Measurements from ENCODE around the gene ACO2.
A peak's percentile ranks its signal among the peaks of the same experiment; 100 is the strongest.

Gene ACO2

DNA sequence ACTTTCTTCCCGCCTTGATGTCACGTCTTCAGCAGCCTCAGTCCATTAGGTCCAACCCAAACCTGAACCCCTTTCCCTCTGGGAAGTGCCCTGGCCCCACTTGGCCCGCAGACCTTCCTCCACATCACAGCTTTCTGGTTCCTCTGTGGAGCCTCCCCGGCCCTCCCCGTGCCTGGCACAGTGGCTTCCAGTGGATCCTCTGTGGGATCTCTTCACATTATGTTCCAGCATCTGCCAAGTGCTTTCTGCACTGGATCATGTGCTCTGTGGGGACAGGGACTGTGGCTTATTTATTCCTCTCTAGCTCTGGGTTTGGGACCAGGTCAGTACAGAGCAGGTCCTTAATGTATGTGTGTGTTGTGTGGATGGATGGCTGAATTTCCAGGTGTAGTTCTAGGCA is 44.5 kb downstream of the ACO2 start:
- H3K27ac ChIP-seq (ENCODE audit: low read depth, low read length), result peak overlapping the region; percentile 44
- no peaks in the 10 kb centered on the region for H3K27me3 ChIP-seq (ENCODE audit: control insufficient read depth, insufficient read depth, low read length)
- H3K4me3 ChIP-seq (ENCODE audit: low read depth, low read length), result no peak overlapping the region
- H3K9ac ChIP-seq (ENCODE audit: low read depth, low read length), result no peak overlapping the region
- peaks cover 57% of the 10 kb centered on the region for H3K36me3 ChIP-seq (ENCODE audit: control insufficient read depth, insufficient read depth, low read length)
- H3K4me1 ChIP-seq (ENCODE audit: control insufficient read depth, insufficient read depth, low read length), result peaks cover 15% of the 10 kb centered on the region
- no peaks in the 10 kb centered on the region for H3K9me3 ChIP-seq (ENCODE audit: control insufficient read depth, insufficient read depth, low read length)

DNA sequence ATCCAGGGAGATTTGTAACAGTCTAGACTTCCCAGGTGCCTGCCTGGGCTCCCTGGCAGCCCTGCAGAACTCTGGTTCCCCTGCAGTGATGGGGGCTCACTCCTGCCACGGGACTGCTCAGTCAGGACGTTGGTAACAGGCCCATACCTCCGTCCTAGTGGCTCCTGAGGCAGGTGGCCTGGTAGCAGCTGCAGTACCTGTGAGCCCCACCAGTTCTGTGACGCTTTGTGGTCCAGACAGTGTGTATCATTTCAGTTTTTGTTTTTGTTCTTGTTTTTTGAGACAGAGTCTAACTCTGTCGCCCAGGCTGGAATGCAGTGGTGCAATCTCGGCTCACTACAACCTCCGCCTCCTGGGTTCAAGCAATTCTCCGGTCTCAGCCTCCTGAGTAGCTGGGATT is 47.5 kb downstream of the ACO2 start:
- Histone ChIP-seq H3K4me1 (ENCODE audit: control insufficient read depth, insufficient read depth, low read length) (peaks cover 15% of the 10 kb centered on the region), H3K9me3 (ENCODE audit: control insufficient read depth, insufficient read depth, low read length) (no peaks in the 10 kb centered on the region), H3K27me3 (ENCODE audit: control insufficient read depth, insufficient read depth, low read length) (no peaks in the 10 kb centered on the region), H3K9ac (ENCODE audit: low read depth, low read length) (no peak overlapping the region), H3K36me3 (ENCODE audit: control insufficient read depth, insufficient read depth, low read length) (peaks cover 56% of the 10 kb centered on the region), H3K27ac (ENCODE audit: low read depth, low read length) (no peak overlapping the region), H3K4me3 (ENCODE audit: low read depth, low read length) (no peak overlapping the region)

DNA sequence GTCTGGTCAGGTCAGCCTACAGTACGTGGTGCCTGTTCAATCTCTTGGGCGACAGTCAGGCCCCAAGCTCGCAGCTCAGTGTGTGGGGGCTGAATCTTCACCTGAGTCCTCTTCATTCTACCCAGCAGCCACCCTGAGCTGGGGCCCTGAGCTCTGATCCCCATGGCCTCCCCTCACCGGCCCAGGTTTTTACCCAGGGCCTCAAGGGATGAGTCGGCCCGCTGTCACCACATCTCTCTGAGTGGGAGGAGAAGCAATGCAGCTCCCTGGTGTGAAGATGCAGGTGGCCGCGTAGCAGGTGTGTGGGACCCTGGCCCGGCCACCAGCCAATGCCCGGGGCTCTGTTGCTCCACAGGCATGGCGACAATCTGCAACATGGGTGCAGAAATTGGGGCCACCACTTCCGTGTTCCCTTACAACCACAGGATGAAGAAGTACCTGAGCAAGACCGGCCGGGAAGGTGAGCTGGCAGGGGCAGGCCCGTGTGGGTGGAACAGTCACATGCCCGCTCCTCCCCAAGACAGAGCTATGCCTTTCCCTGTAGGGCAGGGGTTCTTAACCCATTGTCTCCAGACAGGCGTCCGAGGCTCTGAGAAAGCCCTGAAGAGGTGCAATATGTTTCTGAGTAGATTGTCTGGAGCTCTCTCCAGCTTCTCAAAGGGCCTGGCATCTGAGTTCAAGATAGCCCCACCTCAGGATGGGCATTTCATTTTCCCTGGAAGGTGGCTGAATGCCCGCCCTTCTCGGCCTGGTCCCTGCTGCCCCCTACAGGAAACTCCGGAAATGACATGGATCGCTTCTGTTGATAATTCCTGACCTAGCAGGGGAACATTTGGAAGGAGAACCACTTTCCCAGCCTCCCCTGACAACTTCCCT is 48.5 kb downstream of the ACO2 start:
- Histone ChIP-seq H3K27ac (ENCODE audit: low read depth, low read length) (peak overlapping the region; percentile 24), H3K9ac (ENCODE audit: low read depth, low read length) (no peak overlapping the region), H3K36me3 (ENCODE audit: control insufficient read depth, insufficient read depth, low read length) (peaks cover 51% of the 10 kb centered on the region), H3K9me3 (ENCODE audit: control insufficient read depth, insufficient read depth, low read length) (no peaks in the 10 kb centered on the region), H3K27me3 (ENCODE audit: control insufficient read depth, insufficient read depth, low read length) (no peaks in the 10 kb centered on the region), H3K4me3 (ENCODE audit: low read depth, low read length) (no peak overlapping the region), H3K4me1 (ENCODE audit: control insufficient read depth, insufficient read depth, low read length) (peaks cover 11% of the 10 kb centered on the region)

DNA sequence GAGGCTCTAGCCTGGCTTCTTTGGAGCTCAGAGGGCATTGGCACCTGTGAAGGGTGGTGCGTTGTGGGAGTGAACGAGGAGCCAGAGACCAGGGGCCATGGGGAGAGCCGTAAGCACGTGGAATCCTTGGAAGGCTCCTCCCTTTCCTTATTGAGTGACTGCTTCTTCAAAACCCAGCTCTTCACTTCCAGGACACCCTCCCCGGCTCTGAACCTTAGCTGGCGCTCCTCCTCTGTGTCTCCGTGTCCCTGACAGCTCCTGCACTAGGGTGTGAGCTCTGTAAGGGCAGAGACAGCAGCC is 49.1 kb downstream of the ACO2 start:
- Histone ChIP-seq H3K4me1 (ENCODE audit: control insufficient read depth, insufficient read depth, low read length) (peaks cover 6% of the 10 kb centered on the region), H3K4me3 (ENCODE audit: low read depth, low read length) (no peak overlapping the region), H3K27ac (ENCODE audit: low read depth, low read length) (no peak overlapping the region), H3K36me3 (ENCODE audit: control insufficient read depth, insufficient read depth, low read length) (peaks cover 53% of the 10 kb centered on the region), H3K9ac (ENCODE audit: low read depth, low read length) (no peak overlapping the region), H3K9me3 (ENCODE audit: control insufficient read depth, insufficient read depth, low read length) (no peaks in the 10 kb centered on the region), H3K27me3 (ENCODE audit: control insufficient read depth, insufficient read depth, low read length) (no peaks in the 10 kb centered on the region)

DNA sequence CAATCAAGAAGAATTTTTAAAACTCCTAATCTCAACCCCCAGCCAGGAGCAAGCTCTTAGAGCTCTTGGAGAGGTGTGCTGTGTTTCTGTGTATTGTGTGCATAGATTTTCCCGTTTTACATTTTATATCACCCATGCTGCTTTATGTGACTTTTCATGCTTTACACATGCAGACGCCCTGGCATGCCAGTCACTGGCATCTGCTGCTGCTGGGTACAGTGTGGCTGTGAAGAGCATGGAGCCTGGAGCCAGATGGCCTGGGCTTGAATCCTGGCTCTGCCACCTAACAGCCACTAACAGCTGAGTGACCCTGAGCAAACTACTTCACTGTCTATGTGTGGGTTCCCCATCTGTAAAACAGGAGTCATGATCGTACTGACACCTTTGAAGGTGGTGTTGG is 52.2 kb downstream of the ACO2 start:
- H3K27ac ChIP-seq (ENCODE audit: low read depth, low read length), result no peak overlapping the region
- H3K27me3 ChIP-seq (ENCODE audit: control insufficient read depth, insufficient read depth, low read length), result no peaks in the 10 kb centered on the region
- peaks cover 56% of the 10 kb centered on the region for H3K36me3 ChIP-seq (ENCODE audit: control insufficient read depth, insufficient read depth, low read length)
- H3K4me3 ChIP-seq (ENCODE audit: low read depth, low read length), result no peak overlapping the region
- no peak overlapping the region for H3K9ac ChIP-seq (ENCODE audit: low read depth, low read length)
- H3K4me1 ChIP-seq (ENCODE audit: control insufficient read depth, insufficient read depth, low read length), result no peaks in the 10 kb centered on the region
- H3K9me3 ChIP-seq (ENCODE audit: control insufficient read depth, insufficient read depth, low read length), result no peaks in the 10 kb centered on the region

DNA sequence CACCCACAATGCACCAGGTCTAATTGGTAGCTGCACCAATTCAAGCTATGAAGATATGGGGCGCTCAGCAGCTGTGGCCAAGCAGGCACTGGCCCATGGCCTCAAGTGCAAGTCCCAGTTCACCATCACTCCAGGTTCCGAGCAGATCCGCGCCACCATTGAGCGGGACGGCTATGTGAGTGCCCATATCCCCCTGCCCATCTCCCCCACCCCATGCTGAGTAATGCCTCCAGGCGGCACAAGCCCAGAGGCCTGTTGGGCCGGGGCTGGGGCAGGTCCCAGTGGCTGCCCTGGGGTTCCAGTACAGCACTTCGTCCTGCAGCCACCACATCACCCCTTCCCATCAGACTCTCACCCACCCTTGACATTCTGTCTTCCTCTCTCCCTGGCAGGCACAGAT is 53.9 kb downstream of the ACO2 start:
- H3K4me1 ChIP-seq (ENCODE audit: control insufficient read depth, insufficient read depth, low read length), result no peaks in the 10 kb centered on the region
- H3K9ac ChIP-seq (ENCODE audit: low read depth, low read length), result no peak overlapping the region
- no peak overlapping the region for H3K27ac ChIP-seq (ENCODE audit: low read depth, low read length)
- no peak overlapping the region for H3K4me3 ChIP-seq (ENCODE audit: low read depth, low read length)
- H3K27me3 ChIP-seq (ENCODE audit: control insufficient read depth, insufficient read depth, low read length), result no peaks in the 10 kb centered on the region
- H3K9me3 ChIP-seq (ENCODE audit: control insufficient read depth, insufficient read depth, low read length), result no peaks in the 10 kb centered on the region
- H3K36me3 ChIP-seq (ENCODE audit: control insufficient read depth, insufficient read depth, low read length), result peaks cover 69% of the 10 kb centered on the region

DNA sequence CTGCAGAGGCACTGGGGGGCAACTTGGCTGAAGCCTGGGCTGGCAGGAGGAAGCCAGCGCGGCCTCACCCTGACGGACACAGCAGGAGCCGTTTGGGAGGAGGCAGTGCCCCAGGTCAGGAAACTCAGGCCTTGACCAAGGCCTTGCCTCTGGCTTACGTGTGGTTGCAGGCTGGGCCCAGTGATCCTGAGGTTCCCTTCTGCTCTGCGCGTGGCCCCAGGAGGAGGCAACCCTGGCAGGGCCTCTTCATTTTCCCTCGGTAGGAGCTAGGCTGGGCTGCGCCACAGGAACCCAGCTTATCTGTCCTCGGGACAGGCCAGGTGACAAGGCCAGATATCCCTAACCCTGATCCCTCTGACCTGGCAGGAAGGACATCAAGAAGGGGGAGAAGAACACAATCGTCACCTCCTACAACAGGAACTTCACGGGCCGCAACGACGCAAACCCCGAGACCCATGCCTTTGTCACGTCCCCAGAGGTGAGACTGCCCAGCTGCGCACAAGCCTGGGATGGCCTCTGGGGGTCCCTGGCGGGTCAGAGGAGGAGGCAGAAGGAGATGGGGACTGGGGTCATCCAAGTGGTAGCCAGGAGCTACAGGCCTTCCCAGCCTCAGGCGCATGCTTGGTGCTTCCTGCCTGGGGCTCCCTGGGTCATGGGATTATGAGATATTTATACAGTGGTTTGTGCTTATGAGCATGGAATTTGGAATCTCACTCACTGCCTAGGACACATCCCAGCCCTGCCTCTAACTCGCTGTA is 54.7 kb downstream of the ACO2 start:
- Histone ChIP-seq H3K27me3 (ENCODE audit: control insufficient read depth, insufficient read depth, low read length) (no peaks in the 10 kb centered on the region), H3K36me3 (ENCODE audit: control insufficient read depth, insufficient read depth, low read length) (peaks cover 70% of the 10 kb centered on the region), H3K27ac (ENCODE audit: low read depth, low read length) (no peak overlapping the region), H3K9me3 (ENCODE audit: control insufficient read depth, insufficient read depth, low read length) (no peaks in the 10 kb centered on the region), H3K4me1 (ENCODE audit: control insufficient read depth, insufficient read depth, low read length) (no peaks in the 10 kb centered on the region), H3K4me3 (ENCODE audit: low read depth, low read length) (no peak overlapping the region), H3K9ac (ENCODE audit: low read depth, low read length) (no peak overlapping the region)

DNA sequence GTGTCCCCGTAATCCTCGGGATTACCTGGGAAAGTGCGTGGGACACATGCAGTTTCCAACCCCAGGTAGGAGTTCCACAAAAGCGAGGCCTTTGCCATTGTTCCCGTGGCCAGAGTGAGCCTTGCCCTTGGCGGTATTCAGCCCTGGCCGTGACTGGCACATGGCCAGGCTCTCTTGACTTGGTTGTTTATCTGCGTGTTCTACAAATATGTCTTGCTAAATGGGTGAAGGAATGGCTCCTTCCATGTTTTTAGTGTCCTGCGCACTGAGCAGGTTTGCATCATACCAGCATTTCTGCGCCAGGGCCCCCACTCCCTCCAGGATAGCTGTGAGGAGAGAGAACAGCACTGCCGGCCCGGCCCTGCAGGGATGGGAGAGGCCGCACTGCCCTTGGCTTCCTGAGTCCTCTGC is 55.3 kb downstream of the ACO2 start:
- Histone ChIP-seq H3K36me3 (ENCODE audit: control insufficient read depth, insufficient read depth, low read length) (peaks cover 72% of the 10 kb centered on the region), H3K4me1 (ENCODE audit: control insufficient read depth, insufficient read depth, low read length) (no peaks in the 10 kb centered on the region), H3K27me3 (ENCODE audit: control insufficient read depth, insufficient read depth, low read length) (no peaks in the 10 kb centered on the region), H3K27ac (ENCODE audit: low read depth, low read length) (peak overlapping the region; percentile 18), H3K9me3 (ENCODE audit: control insufficient read depth, insufficient read depth, low read length) (no peaks in the 10 kb centered on the region), H3K4me3 (ENCODE audit: low read depth, low read length) (no peak overlapping the region), H3K9ac (ENCODE audit: low read depth, low read length) (no peak overlapping the region)

DNA sequence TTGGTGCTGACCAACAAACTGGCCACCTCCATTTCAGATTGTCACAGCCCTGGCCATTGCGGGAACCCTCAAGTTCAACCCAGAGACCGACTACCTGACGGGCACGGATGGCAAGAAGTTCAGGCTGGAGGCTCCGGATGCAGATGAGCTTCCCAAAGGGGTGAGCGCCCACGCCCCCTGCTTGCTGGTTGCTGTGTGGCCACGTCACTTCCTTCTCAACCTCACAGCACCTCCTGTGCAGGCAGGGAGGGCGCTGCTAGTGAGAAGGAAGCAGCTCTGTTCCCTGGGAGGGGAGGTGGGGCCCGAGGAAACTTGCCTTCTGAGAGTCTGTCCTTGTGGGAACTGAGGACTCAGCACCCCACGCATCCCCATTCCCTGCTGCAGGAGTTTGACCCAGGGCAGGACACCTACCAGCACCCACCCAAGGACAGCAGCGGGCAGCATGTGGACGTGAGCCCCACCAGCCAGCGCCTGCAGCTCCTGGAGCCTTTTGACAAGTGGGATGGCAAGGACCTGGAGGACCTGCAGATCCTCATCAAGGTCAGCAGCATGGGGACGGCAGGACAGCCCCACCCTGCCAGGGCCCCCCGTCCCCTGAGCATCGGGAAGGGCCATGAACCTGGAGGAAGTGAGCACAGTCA is 56.0 kb downstream of the ACO2 start:
- H3K4me3 ChIP-seq (ENCODE audit: low read depth, low read length), result no peak overlapping the region
- H3K36me3 ChIP-seq (ENCODE audit: control insufficient read depth, insufficient read depth, low read length), result peaks cover 70% of the 10 kb centered on the region
- no peak overlapping the region for H3K9ac ChIP-seq (ENCODE audit: low read depth, low read length)
- no peaks in the 10 kb centered on the region for H3K27me3 ChIP-seq (ENCODE audit: control insufficient read depth, insufficient read depth, low read length)
- no peaks in the 10 kb centered on the region for H3K4me1 ChIP-seq (ENCODE audit: control insufficient read depth, insufficient read depth, low read length)
- no peaks in the 10 kb centered on the region for H3K9me3 ChIP-seq (ENCODE audit: control insufficient read depth, insufficient read depth, low read length)
- no peak overlapping the region for H3K27ac ChIP-seq (ENCODE audit: low read depth, low read length)

DNA sequence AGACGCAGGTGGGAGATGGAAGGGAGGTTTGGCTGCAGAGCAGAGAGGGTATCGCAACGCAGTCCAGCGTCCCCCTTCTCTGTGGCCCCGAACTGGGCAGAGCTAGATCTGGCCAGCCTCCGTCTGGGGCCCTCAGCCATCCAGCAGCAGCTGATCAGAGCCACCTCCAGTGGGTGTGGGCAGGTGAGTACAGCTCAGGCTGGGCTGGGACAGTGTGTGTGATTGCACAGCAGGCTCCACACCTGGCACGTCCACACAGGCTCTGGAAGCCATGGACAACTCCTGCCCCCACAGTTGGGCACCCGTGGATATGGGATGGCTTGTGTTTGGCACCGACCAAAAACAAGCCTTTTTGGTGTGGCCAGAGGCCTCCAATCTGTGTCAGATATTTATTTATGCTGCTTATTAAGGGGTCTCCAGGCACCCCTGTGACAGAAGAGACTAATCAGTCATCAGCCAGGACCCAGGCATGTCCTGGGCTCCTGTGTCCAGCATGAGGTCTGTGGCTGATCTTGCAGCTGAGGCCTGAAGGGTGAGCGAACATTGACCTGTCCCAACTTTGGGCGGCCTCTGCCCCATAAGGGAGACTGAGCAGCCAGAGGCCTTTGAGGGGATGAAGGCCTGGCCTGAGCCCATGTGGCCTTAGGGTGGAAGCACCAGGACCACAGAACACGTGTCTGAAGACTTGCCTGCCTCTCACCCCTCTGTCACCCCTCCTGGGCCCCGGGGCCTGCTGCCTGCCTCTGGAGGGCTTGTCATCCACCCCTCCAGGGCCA is 56.7 kb downstream of the ACO2 start:
- H3K9me3 ChIP-seq (ENCODE audit: control insufficient read depth, insufficient read depth, low read length), result no peaks in the 10 kb centered on the region
- no peaks in the 10 kb centered on the region for H3K27me3 ChIP-seq (ENCODE audit: control insufficient read depth, insufficient read depth, low read length)
- no peaks in the 10 kb centered on the region for H3K4me1 ChIP-seq (ENCODE audit: control insufficient read depth, insufficient read depth, low read length)
- no peak overlapping the region for H3K9ac ChIP-seq (ENCODE audit: low read depth, low read length)
- H3K27ac ChIP-seq (ENCODE audit: low read depth, low read length), result no peak overlapping the region
- no peak overlapping the region for H3K4me3 ChIP-seq (ENCODE audit: low read depth, low read length)
- H3K36me3 ChIP-seq (ENCODE audit: control insufficient read depth, insufficient read depth, low read length), result peaks cover 73% of the 10 kb centered on the region

Measured in HUES48 (cell line).